ENCODE data around the gene SPEG.

Gene SPEG

DNA sequence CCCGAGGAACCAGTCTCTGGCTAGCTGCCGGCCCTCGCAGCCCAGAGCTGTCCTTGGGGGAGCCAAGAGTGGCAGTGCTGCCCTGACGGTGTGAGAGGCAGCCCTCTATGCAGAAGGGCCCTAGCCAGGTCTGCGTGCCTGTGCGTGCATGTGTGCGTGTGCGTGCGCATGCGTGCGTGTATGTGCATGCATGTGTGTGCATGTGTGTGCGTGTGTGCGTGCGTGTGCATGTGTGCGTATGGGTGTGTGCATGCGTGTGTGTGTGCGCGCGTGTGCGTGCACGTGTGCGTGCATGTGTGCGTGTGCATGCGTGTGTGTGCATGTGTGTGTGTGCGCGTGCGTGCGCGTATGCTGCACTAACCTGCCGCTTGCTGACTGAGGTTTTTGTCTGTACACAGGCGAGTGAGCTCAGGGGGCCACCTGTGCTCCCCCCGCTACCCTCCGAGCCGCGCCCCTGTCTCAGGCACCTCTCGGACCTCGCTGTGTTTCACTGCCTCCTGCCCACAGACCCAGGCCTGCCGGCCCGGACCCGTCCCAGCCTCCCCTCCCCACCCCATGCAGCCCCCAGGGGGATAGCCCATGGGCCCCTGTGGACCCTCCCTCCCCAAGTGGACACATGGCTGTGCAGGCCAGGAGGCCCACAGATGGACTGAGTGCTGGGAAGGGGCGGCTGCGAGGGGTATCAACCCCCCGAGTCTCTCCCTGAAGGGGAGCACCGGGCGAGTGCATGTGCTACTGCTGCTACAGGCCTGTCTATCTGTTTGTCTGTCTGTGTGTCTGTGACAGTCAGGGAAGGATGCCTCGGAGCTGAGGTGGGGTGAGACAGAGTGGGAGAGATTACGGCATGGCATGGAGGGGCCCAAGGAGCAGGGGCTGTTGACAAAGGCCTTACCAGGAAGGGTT, 31.3 kb downstream of the SPEG start:
- no peak for DNase-seq

DNA sequence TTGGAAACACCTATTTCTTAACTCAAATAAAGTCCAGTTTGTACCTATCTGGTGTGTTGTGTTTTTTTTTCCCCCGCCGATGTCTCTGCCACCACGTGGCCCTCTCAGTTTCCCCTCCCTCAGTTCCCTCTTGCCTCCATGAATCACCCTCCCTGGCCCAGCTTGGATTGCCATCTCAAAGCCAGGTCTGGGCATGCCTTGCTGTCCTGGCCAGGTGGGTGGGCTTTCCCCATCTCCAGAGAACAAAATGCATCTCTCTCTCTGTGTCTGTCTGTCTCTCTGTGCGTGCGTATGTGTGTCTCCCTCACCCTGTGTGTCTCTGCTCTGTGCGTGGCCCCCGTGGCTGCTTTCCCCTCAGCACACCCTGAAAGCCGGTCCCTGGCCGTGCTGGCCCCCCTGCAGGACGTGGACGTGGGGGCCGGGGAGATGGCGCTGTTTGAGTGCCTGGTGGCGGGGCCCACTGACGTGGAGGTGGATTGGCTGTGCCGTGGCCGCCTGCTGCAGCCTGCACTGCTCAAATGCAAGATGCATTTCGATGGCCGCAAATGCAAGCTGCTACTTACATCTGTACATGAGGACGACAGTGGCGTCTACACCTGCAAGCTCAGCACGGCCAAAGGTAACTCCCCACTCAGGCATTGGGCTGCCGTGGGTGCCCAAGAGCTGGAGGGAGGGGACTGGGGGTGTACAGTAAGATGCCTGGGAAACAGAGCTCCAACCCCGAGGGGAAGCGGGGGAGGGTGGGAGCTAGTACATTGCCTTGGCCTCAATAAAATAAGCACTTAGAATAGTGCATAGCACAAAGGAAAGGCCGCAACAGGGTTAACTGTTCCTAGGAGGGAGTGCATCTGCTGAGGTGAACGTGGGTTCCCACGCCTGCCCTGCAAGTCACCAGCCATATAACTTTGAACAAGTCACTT, 32.4 kb downstream of the SPEG start:
- DNase-seq, result no peak

GRCh38 chr2:219467736-219468075, 33.1 kb downstream of the SPEG start:
- no peak for DNase-seq

DNA sequence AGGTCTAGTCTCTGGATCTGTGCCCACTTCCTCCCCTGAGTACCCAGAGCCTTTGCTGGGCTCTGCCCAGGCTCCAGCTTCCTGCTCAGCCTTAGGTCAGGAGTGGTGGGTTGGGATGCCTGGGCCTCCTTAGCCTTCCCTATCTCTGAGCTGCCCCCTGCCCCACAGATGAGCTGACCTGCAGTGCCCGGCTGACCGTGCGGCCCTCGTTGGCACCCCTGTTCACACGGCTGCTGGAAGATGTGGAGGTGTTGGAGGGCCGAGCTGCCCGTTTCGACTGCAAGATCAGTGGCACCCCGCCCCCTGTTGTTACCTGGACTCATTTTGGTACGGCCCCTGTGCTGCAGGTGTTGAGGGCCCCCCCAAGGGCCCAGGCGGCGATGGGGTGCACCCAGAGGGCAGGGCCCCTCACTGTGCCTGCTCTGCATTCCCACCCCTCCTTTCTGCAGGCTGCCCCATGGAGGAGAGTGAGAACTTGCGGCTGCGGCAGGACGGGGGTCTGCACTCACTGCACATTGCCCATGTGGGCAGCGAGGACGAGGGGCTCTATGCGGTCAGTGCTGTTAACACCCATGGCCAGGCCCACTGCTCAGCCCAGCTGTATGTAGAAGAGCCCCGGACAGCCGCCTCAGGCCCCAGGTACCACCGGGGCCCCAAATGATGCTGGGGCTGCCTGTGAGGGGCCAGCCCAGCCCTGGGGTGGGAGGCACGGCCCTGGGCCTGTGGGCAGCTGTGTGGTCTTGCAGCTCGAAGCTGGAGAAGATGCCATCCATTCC, 34.0 kb downstream of the SPEG start:
- no peak for DNase-seq

- no peak for DNase-seq
These were observed 34.6 kb downstream of the SPEG start for GRCh38 chr2:219469186-219469724.

- no peak for DNase-seq
These were observed 35.8 kb downstream of the SPEG start for GRCh38 chr2:219470429-219470828.

GRCh38 chr2:219471476-219472371, 37.1 kb downstream of the SPEG start:
- DNase-seq, result no peak

- no peak for DNase-seq
These were observed 38.1 kb downstream of the SPEG start for GRCh38 chr2:219472629-219473187.

DNA sequence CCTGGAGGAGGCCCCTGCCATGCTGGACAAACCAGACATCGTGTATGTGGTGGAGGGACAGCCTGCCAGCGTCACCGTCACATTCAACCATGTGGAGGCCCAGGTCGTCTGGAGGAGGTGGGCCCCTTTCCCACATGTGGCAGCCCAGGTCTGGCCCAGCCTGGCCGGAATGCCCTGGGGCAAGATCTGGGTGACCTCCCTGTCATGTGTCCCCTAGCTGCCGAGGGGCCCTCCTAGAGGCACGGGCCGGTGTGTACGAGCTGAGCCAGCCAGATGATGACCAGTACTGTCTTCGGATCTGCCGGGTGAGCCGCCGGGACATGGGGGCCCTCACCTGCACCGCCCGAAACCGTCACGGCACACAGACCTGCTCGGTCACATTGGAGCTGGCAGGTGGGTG, 38.9 kb downstream of the SPEG start:
- DNase-seq, result no peak

GRCh38 chr2:219474285-219475060, 39.8 kb downstream of the SPEG start:
- DNase-seq, result no peak

- DNase-seq, result no peak
These were observed 40.6 kb downstream of the SPEG start for GRCh38 chr2:219475278-219475677.

- peak; percentile 14 for DNase-seq
These were observed 41.3 kb downstream of the SPEG start for GRCh38 chr2:219475697-219476651.

DNA sequence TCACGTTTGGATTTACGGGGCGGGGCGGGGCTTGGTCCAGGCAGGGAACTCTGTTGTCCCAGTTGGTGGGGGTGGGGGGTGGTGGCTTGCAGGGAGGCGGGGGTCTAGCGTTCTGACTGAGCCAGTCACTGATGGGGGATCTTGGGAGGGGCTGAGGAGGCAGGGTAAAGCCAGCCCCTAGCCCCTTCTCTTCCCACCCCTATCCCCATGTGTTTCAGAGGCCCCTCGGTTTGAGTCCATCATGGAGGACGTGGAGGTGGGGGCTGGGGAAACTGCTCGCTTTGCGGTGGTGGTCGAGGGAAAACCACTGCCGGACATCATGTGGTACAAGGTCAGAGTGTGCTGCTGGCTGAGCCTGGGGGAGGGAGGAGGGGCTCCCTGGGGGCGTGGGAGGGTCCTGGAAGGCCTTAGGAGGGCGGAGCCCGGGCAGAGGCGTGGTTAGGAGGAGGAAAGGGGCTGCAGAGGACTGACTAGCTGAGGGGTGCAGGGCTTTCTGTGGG, 42.1 kb downstream of the SPEG start:
- DNase-seq, result no peak

GRCh38 chr2:219477179-219477578, 42.5 kb downstream of the SPEG start:
- DNase-seq, result no peak

GRCh38 chr2:219477815-219478214, 43.2 kb downstream of the SPEG start:
- no peak for DNase-seq

DNA sequence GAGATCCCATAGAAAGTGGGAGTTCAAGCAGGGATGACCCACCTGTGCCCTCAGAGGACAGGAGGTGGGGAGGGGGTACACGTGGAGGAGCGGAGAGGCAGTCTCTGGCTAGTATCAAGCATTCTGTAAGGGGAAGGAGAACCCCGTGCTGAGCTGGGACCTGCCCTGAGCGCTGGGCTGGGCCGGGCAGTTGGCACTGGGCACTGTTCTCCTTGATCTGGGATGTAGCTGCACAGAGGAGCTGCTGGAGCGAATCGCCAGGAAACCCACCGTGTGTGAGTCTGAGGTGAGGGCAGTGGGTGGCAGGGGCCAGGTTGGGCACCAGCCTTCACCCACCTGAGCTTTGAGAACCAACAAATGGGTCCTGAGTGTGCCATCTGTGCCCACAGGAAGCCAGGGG, 44.3 kb downstream of the SPEG start:
- DNase-seq, result no peak

DNA sequence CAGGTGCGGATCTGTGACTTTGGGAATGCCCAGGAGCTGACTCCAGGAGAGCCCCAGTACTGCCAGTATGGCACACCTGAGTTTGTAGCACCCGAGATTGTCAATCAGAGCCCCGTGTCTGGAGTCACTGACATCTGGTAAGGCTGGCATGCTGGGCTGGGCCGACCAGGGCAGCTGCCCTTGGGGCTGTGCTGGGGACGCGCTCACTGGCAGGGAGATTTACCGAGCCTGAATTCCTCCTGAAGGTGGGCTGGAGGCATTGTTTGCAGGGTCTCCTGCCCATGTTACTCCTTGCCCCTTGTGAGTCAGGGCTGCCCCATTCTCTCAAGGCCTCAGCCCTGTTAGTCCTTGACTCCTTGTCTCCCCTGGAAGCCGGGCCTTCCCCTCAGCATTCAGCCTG, 45.4 kb downstream of the SPEG start:
- no peak for DNase-seq

DNA sequence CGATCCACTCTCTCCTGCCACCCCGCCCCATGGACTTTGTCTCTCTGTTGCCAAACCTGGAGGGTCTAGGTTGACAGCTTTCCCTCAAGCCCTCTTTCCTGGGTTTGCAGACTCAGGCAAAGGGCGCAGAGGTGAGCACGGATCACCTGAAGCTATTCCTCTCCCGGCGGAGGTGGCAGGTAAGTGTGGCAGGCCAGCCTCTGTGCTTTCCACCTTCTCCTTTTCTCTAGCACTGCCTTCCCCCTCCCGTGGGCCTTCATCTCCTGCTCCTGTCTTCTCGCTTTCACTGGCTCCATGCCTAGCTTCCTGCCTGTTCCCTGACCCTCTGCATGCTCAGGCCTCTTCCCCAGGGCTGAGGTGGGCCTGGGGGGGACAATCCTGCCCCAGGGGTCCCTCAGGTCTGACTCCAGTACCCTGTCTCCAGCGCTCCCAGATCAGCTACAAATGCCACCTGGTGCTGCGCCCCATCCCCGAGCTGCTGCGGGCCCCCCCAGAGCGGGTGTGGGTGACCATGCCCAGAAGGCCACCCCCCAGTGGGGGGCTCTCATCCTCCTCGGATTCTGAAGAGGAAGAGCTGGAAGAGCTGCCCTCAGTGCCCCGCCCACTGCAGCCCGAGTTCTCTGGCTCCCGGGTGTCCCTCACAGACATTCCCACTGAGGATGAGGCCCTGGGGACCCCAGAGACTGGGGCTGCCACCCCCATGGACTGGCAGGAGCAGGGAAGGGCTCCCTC, 48.2 kb downstream of the SPEG start:
- no peak for DNase-seq
